PC-9 (cell line): ENCODE results near the gene CREB3L1. TPM values are rescaled to one million over a fixed set of nuclear protein-coding genes. Genes with fewer than 3 reads are reported as not detected.

Experiments
- Bru-seq: library from RNA; stranded (reverse); fragments of 400-500 nt; gene quantifications from one replicate; lab custom pipeline; 2021; lab: Mats Ljungman, UMichigan
- BruChase-seq, 2 experiments: library from RNA; stranded (reverse); fragments of 400-500 nt; gene quantifications; one replicate each; lab custom pipeline; 2021; lab: Mats Ljungman, UMichigan
- BruUV-seq: library from RNA; stranded (reverse); fragments of 400-500 nt; replicated peaks from 2 replicates; lab custom pipeline; 2021; lab: Mats Ljungman, UMichigan
- CTCF ChIA-PET: fragments of 300-600 bp; sonication (Branson Sonifier 250); formaldehyde crosslinking; loops from one replicate; lab custom pipeline; 2022; ENCODE audit warnings: antibody characterized with exemption; lab: Charles Lee
- POLR2A ChIA-PET: fragments of 300-600 bp; sonication (Branson Sonifier 250); formaldehyde crosslinking; loops from one replicate; lab custom pipeline; 2022; ENCODE audit warnings: antibody characterized with exemption; ENCODE audit not compliant: unreplicated experiment; lab: Charles Lee
- DNase-seq, 2 experiments: peaks; one replicate each; pipeline versions ENCODE4 v3.0.0 to v3.0.0-alpha.2; 2015 to 2022; ENCODE audit warnings: mixed read lengths in 1 of 2
- H2AFZ ChIP-seq: fragments of 200-600 bp; sonication (generic); 2 replicates; pipeline ENCODE4 v1.8.1; 2017; ENCODE audit warnings: antibody characterized with exemption
- H3F3A ChIP-seq: fragments of 200-600 bp; sonication (generic); 2 replicates; pipeline ENCODE4 v1.8.1; 2017; ENCODE audit warnings: antibody characterized with exemption, mild to moderate bottlenecking, low read depth; ENCODE audit not compliant: insufficient read depth
- H3K27ac ChIP-seq: fragments of 200-600 bp; sonication (generic); 2 replicates; pipeline ENCODE4 v1.6.1; 2016; ENCODE audit warnings: mixed run types
- H3K27me3 ChIP-seq: fragments of 200-600 bp; sonication (generic); 2 replicates; pipeline ENCODE4 v1.6.1; 2016; ENCODE audit warnings: low read depth, mixed run types; ENCODE audit not compliant: insufficient read depth
- H3K36me3 ChIP-seq: fragments of 200-600 bp; sonication (generic); 2 replicates; pipeline ENCODE4 v1.6.1; 2016; ENCODE audit warnings: low read depth, mixed run types
- H3K4me1 ChIP-seq: fragments of 200-600 bp; sonication (generic); replicated peaks from 2 replicates; pipeline ENCODE4 v1.6.1; 2016; ENCODE audit warnings: mixed run types; ENCODE audit not compliant: insufficient read depth
- H3K4me2 ChIP-seq: fragments of 200-600 bp; sonication (generic); 2 replicates; pipeline ENCODE4 v1.6.1; 2017; ENCODE audit warnings: mixed run types
- H3K4me3 ChIP-seq: fragments of 200-600 bp; sonication (generic); 2 replicates; pipeline ENCODE4 v1.6.1; 2016; ENCODE audit warnings: mixed run types
- H3K79me2 ChIP-seq: fragments of 200-600 bp; sonication (generic); 2 replicates; pipeline ENCODE4 v1.6.1; 2017; ENCODE audit warnings: low read depth, mixed run types
- H3K9me2 ChIP-seq: fragments of 200-600 bp; sonication (generic); 2 replicates; pipeline ENCODE4 v1.8.1; 2017; ENCODE audit warnings: mild to moderate bottlenecking; ENCODE audit not compliant: insufficient read depth
- H3K9me3 ChIP-seq: fragments of 200-600 bp; sonication (generic); 2 replicates; pipeline ENCODE4 v1.8.1; 2016; ENCODE audit warnings: low read depth; ENCODE audit not compliant: insufficient read depth
- H4K20me1 ChIP-seq: fragments of 200-600 bp; sonication (generic); 2 replicates; pipeline ENCODE4 v1.8.1; 2017; ENCODE audit not compliant: insufficient read depth
- EZH2 ChIP-seq: fragments of 200-600 bp; sonication (generic); IDR thresholded peaks from 2 replicates; pipeline ENCODE4 v1.8.0; 2017; ENCODE audit warnings: antibody characterized with exemption, low read depth
- intact Hi-C: fragments of 100-400 bp; cut with micrococcal nuclease; formaldehyde crosslinking; loops from one replicate; pipeline ENCODE4 v1.10.0; 2022; ENCODE audit not compliant: unreplicated experiment
- long read RNA-seq: library from polyadenylated mRNA; stranded (forward); transcript quantifications from one replicate; pipeline ENCODE4 v2.0.0, GENCODE V29; 2022
- total RNA-seq: library from RNA; stranded (reverse); gene quantifications from 2 replicates; pipeline ENCODE4 v1.2.3, GENCODE V29; 2021
- TF ChIP-seq, protein P1 (sequence below): fragments of 200-600 bp; sonication (generic); conservative IDR thresholded peaks from 2 replicates; pipeline ENCODE4 v1.6.1; 2017; ENCODE audit warnings: mixed run types, antibody characterized with exemption, mild to moderate bottlenecking, moderate library complexity

The CREB3L1 gene, protein sequence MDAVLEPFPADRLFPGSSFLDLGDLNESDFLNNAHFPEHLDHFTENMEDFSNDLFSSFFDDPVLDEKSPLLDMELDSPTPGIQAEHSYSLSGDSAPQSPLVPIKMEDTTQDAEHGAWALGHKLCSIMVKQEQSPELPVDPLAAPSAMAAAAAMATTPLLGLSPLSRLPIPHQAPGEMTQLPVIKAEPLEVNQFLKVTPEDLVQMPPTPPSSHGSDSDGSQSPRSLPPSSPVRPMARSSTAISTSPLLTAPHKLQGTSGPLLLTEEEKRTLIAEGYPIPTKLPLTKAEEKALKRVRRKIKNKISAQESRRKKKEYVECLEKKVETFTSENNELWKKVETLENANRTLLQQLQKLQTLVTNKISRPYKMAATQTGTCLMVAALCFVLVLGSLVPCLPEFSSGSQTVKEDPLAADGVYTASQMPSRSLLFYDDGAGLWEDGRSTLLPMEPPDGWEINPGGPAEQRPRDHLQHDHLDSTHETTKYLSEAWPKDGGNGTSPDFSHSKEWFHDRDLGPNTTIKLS
- total RNA-seq = 1.3 and 3.1 TPM in 2 replicates
- Bru-seq, nascent RNA = percentile 23 among the genes with signal in this experiment
- BruChase-seq, experiment 1, labeled RNA remaining after a 2-hour chase = percentile 20 among the genes with signal in this experiment
- percentile 28 among the genes with signal in this experiment for BruChase-seq, experiment 2, labeled RNA remaining after a 6-hour chase
- long read RNA-seq, partial matches to known transcripts = 1 of 6 reads
- long read RNA-seq, other reads (novel, unspliced or antisense) = 5 of 6 reads

DNA sequence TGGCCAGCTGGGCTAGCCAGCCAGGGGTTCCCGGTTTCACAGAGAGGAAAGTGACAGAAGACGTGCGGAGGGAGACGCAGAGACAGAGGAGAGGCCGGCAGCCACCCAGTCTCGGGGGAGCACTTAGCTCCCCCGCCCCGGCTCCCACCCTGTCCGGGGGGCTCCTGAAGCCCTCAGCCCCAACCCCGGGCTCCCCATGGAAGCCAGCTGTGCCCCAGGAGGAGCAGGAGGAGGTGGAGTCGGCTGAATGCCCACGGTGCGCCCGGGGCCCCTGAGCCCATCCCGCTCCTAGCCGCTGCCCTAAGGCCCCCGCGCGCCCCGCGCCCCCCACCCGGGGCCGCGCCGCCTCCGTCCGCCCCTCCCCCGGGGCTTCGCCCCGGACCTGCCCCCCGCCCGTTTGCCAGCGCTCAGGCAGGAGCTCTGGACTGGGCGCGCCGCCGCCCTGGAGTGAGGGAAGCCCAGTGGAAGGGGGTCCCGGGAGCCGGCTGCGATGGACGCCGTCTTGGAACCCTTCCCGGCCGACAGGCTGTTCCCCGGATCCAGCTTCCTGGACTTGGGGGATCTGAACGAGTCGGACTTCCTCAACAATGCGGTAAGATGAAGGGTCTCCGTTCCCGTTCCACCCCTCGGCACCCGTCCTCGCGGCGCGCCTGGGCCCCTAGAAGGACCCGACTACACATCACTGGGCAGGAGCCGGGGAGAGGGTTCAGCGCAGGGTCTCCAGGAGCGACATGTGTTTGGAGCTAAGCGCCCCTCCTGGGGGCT lies at the start of gene CREB3L1:
CREB3L1 (plus strand) TSS at position 41 of the 765 bp plus-strand sequence; CDS start at position 491, 450 bp downstream.
- ChIA-PET CTCF (interaction anchor here (0.6 to 2.1 kb wide), 3 partner anchors 17 to 68 kb away, joined by 3 to 38 read pairs (median 9); no protein-coding TSS in a partner anchor), POLR2A (no interaction called here)
- TF ChIP-seq, protein P1, sequence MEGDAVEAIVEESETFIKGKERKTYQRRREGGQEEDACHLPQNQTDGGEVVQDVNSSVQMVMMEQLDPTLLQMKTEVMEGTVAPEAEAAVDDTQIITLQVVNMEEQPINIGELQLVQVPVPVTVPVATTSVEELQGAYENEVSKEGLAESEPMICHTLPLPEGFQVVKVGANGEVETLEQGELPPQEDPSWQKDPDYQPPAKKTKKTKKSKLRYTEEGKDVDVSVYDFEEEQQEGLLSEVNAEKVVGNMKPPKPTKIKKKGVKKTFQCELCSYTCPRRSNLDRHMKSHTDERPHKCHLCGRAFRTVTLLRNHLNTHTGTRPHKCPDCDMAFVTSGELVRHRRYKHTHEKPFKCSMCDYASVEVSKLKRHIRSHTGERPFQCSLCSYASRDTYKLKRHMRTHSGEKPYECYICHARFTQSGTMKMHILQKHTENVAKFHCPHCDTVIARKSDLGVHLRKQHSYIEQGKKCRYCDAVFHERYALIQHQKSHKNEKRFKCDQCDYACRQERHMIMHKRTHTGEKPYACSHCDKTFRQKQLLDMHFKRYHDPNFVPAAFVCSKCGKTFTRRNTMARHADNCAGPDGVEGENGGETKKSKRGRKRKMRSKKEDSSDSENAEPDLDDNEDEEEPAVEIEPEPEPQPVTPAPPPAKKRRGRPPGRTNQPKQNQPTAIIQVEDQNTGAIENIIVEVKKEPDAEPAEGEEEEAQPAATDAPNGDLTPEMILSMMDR = no peak
- Histone ChIP-seq H3K36me3 (no peaks in the 10 kb centered on the region), H3K27me3 (0 out of 2 replicates have a peak, but pooled peaks cover 3% of the 10 kb centered on the region), H3K4me2 (peak within 1 kb of the TSS; percentile 37; the same call in 1 of the 2 replicates), H3K4me1 (peaks cover 29% of the 10 kb centered on the region), H3K4me3 (no peak within 1 kb of the TSS), H3K79me2 (no peaks in the 10 kb centered on the region), H3K27ac (no peak within 1 kb of the TSS), H3F3A (peaks cover 15% of the 10 kb centered on the region), H2AFZ (no peak within 1 kb of the TSS), H4K20me1 (no peaks in the 10 kb centered on the region), H3K9me2 (no peaks in the 10 kb centered on the region), H3K9me3 (no peaks in the 10 kb centered on the region)
- no TSS peak for BruUV-seq
- intact Hi-C loops = loop anchor here (2.0 kb wide), 1 partner anchor 17 kb away; no protein-coding TSS in a partner anchor
- no peak for DNase-seq

DNA sequence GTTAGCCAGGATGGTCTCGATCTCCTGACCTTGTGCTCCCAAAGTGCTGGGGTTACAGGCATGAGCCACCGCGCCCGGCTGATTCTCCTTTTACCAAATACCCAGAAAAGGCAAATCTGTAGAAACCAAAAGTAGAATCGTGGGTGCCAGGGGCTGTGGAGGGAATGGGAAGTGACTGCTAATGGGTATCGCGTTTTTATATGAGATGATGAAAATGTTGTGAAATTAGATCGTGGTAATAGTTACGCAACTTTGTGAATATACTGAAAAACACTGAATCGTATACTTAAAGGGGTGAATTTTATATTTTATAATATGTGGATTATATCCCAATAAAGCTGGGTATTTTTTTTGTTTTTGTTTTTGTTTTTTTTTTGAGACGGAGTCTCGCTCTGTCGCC lies 48.2 kb upstream of the CREB3L1 start:
- H2AFZ ChIP-seq = no peak overlapping the region
- no peaks in the 10 kb centered on the region for H3K36me3 ChIP-seq
- intact Hi-C loops = no loop called here
- H3K4me3 ChIP-seq = no peak overlapping the region
- POLR2A ChIA-PET = no interaction called here
- H3K79me2 ChIP-seq = no peaks in the 10 kb centered on the region
- no peaks in the 10 kb centered on the region for H3K9me3 ChIP-seq
- H3K27me3 ChIP-seq = no peaks in the 10 kb centered on the region
- TF ChIP-seq, protein P1 = no peak
- TF ChIP-seq EZH2 = no peak
- no peak overlapping the region for H3K4me2 ChIP-seq
- no peak for DNase-seq
- no peak overlapping the region for H3K27ac ChIP-seq
- H3F3A ChIP-seq = no peaks in the 10 kb centered on the region
- H4K20me1 ChIP-seq = no peaks in the 10 kb centered on the region
- CTCF ChIA-PET = no interaction called here
- no peaks in the 10 kb centered on the region for H3K4me1 ChIP-seq
- BruUV-seq = no TSS peak
- H3K9me2 ChIP-seq = no peaks in the 10 kb centered on the region

DNA sequence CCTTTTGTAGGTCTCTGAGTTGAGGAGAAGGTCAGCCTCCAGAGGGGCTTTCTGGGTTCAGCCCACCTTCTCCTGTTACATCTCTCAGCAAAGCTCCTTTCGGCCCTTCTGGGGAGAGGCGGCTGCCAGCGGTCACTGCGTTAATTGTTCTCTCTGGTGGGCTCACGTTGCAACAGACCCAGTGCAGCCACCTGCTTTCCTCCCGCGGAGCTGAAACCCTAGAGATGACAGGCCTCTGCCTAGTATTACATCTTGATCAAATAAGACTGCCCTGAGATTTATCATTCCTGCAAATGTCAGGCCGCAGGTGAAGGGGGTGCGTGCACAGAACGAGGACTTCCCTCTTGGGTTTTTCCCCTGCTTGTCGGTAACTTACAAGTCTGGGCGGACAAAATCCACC lies 43.2 kb upstream of the CREB3L1 start:
- no peaks in the 10 kb centered on the region; the same call in 1 of the 2 replicates for H3K9me3 ChIP-seq
- no peak overlapping the region for H3K4me3 ChIP-seq
- no peaks in the 10 kb centered on the region for H3K36me3 ChIP-seq
- H3F3A ChIP-seq = peaks cover 11% of the 10 kb centered on the region
- 0 out of 2 replicates have a peak, but pooled peaks cover under 1% of the 10 kb centered on the region for H3K79me2 ChIP-seq
- ChIA-PET POLR2A (no interaction called here), CTCF (interaction anchor here (0.6 kb wide), 1 partner anchor 361 kb away, joined by 3 read pairs; no protein-coding TSS in a partner anchor)
- TF ChIP-seq, protein P1 = no peak
- TF ChIP-seq EZH2 = no peak
- H3K4me2 ChIP-seq = no peak overlapping the region
- H2AFZ ChIP-seq = no peak overlapping the region
- no peak overlapping the region for H3K27ac ChIP-seq
- no peaks in the 10 kb centered on the region for H3K27me3 ChIP-seq
- peaks cover 22% of the 10 kb centered on the region for H3K4me1 ChIP-seq
- DNase-seq = peak in 1 of 2 experiments; percentile 20
- no peaks in the 10 kb centered on the region for H4K20me1 ChIP-seq
- intact Hi-C loops = loop anchor here (10.0 kb wide), 1 partner anchor 390 kb away; the partner anchor contains the start of gene CRY2
- no peaks in the 10 kb centered on the region for H3K9me2 ChIP-seq
- no TSS peak for BruUV-seq
